IPS-NIHi11 (cell line): ENCODE data around the gene CARD10.

Experiments used
- DNase-seq: peaks from one replicate; pipeline ENCODE4 v3.0.0; 2012; ENCODE audit warnings: mixed read lengths, low spot score

The CARD10 gene

DNA sequence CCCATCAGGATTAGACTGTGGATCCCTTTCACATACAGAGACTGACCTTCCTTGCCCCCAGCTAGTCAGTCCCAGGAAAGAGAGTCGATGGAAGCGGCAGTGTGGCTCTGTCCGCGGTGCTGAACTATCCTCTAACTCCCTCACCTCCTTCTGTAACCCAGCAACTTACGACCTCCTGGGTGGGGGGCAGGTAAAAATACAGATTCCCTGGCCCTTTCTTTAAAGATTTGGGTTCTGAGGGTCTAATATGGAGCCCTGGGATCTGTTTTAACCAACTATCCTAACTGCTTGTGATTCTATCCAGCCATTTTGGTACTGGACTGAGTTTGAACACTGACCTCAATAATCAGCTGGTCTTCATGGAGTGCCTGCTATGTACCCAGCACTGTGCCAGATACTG, 56.2 kb downstream of the CARD10 start:
- peak; percentile 84 for DNase-seq

DNA sequence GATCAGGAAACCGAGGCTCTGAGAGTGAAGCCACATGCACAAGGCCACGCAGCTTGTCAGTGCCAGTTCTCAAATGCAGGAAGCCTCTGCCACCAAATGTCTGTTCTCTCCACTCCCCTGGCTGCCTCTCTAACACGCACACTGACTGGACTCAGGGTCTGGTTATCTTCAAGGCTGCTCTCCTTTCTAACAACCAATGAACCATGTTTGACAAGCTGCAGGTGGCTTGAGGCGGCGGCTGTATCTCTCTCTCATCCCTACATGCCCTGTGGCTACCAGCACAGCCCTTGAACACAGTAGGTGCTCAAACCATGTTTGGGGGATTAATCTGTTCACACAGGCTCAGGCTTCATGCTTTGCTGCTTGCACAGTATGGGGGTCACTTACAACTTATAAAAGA, 56.8 kb downstream of the CARD10 start:
- no peak for DNase-seq

DNA sequence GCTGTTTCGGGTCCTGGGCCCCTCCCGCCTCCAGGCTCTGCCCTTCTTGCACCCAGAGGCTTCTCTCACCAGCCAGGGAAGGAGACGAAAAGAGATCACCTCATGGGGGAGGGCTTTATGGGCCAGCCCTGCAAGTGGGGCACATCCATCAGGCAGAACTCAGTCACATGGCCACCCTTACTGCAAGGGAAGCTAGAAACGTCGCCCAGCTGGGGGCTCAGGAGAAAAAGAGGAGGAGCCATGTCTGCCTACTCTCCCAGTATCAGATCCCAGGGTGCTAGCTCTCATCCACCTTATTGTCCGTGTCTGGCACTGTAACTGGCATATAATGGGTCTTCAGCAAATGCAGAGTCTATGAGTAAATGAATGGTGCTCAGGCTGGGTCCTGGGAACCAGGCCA, 57.3 kb downstream of the CARD10 start:
- DNase-seq = no peak

DNA sequence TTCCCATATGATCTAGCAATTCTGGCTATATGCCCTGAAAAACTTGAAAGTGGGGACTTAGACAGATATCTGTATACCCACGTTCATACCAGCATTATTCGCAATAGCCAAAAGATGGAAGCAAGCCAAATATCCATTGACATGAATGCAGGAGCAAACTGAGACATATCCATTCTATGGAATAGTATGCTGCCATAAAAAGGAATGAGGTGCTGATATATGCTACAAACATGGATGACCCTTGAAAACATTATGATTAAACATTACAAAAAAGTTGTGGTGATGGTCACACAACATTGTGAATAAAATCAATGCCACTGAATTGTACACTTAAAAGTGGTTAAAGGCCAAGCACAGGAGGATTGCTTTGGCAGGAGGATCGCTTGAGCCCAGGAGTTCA, 58.5 kb downstream of the CARD10 start:
- DNase-seq = no peak

DNA sequence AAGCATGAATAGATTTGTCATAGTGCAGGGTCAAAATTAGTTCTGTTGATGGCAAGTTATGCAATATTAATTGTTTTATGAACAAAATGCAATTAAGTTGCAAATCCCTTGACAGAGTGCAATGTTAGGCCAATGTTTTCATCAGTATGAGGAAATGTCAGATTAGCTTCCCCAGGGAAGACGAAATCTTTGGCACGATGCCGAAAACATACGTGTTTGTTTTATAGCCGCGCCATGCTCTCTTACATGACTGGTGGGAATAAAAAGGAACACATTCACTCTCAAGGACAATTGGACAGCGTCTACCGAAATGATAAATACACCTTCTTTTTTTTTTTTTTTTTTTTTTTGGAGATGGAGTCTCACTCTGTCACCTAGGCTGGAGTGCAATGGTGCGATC, 60.0 kb downstream of the CARD10 start:
- DNase-seq = no peak

DNA sequence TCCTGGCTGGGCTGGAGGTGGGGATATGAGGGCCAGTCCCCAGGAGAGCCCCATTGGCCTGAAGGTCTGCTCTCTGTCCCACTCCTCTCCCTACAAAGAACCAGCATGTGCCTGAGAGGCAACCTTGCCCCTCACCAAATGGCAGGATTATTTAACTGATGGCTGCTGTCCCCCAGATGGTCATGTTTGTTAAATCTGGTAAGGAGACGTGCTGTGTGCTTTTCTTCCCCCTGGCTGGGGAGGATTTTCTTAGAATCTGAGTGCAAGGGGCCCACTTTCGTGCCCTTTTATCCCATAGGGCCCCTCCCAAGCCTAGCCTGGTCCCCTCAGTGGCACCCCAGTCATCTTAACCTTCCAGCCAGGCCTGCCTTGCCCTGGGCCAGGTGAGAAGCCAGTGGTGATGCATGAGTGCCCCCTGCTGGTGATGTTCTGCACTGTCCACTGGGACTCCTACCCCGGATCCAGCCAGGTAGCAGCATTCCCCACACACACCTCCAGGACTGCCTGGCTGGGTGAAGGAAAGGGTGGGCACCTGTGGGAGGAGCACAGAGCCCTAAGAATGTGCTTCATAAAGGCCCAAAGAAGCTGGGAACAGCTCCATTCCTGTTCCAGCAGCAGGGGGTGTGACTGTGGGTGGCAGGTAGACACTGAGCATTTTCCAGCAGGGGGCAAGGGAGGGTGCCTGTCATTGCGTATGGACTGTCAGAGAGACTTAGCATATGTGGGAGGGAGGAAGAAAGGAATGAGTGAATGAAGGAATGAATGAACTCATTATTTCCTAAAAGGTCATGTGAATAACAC, 61.9 kb downstream of the CARD10 start:
- peak; percentile 92 for DNase-seq

DNA sequence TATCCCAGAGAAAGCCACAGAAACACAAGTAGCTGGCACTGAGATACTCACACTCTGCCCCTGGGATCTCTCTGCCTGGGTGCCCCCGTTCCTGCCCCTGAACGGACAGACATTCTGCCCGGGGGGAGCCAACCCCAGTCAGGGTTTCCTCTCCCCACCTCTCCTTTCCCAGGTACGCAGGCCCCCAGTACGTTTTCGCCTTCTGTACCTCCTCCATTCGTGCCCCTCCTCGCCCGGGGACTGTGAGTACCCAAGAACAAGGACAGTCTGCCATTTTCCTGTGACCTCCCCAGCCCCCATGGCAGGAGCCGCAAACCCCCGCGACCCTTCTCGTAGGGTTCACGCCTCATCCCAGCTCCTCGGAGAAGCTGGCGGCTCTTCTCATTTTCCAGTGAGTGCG, 62.9 kb downstream of the CARD10 start:
- no peak for DNase-seq

DNA sequence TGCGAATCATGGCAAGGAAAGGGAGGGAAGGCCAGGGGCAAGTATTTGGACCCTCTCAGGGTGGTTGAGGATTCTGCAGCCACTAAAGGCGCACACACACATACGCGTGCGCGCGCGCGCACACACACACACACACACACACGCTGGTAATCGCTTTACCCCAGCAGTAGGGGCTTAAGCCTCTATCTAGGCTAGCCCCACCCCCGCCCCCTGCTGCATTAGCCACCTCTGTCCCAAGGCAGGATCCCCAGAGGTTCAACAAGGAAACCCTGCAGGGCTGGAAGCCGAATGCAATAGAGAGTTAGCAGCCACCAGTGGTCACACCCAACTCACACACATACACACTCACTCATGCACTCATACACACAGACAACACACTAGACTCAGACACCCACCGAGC, 63.3 kb downstream of the CARD10 start:
- DNase-seq = no peak

DNA sequence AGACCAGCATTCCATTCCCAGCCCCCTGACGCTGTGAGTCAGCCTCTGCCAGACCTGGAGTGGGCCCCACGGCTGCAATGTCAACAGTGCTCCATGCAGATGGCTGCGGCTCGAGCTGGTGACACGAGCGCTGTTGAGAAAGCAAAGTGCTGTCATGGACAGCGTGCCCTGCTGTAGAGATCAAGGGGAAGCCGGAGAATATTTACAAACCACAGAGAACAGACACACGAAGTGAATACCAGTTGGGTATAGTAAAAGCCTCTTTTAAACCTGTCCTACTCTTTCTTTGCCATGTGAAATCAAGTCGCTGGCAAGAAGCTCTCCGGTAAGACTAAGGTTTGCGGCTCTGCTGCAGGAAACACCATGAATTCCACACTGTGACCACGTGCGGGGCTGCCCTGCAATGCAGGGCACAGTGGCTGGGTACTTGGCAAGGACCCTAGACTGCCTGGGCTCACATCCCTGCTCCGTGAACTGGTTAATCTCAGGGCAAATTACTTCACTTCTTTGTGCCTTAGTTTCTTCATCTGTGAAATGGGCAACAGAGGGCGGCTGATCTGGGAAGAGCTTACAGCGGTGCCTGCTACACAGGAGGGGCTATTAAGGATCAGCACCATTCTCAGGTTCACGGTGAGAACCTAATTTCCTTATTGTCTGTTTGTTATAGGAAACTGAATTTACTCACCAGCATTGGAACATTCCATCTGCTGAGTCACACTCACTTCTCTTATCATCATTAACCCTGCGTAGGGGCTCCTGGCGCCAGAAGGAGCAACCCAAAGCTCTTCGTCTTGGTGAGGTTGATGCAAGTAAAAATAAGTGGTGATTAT, 64.1 kb downstream of the CARD10 start:
- DNase-seq = no peak

DNA sequence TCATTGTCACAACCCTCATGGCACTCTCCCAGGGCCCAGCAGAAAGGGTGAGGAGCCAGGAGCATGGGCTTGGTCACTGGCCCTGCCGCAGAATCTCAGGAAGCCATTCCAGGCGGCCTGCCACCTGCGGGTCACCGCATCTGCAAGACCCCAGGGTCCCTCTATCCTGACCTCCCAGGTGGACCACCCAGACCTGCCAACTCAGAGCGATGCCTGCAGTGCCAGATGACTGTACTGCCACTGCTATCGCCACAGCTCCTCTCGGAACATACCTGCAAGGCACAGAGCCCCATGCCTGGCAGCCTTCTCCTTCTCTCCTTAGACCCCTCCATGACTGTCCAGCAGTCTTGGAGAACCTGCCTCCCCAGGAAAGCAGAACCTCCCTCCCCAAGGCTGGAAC, 65.5 kb downstream of the CARD10 start:
- DNase-seq = no peak

DNA sequence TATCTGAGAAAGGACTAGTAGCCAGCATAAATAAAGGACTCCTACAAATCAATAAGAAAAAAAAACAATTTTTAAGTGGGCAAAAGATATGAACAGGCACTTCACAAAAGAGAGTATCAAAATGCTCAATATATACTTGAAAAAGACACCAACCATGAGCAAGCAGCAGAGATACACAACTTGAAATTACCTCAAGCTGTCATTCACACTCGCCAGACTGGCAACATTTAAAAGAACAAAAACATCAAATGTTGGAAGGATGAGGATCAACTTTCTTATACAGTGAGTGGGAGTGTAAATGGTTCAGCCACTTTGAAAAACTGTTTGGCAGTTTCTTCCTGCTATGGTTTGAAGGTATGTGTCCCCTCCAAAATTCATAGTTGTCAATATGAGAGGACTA, 68.0 kb downstream of the CARD10 start:
- DNase-seq = no peak

DNA sequence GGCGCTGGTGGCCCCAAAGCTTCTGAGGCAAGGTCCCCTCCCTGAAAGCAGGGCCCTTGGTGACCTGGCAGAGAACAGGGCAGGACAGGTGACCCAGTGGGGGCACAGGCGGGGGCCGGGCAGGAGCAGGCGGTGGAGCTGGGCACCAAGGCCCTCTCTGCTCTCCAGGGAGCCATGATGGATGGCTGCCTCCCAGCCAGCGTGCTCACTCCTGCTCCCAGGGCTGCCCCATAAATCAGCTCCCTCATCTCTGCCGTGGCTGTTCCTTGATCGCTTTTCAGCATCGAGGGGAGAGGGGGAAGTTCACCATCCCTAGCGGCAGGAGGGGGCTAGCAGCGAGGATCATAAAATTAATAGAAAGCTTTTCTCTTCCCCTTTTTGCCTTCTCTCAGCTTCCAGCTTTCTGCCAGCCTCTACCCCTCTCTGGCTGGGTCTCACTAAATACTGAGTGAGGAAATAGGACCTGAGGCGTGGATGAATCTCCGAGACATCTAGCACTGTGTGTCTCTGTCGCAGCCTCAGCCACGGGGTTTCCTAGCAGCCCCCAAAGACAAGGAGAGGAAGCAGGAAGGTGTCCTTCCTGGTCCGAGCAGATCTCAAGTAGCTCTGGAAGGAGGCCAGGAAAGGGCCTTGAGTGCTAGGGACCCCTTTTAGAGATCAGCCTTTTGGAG, 69.7 kb downstream of the CARD10 start:
- no peak for DNase-seq

DNA sequence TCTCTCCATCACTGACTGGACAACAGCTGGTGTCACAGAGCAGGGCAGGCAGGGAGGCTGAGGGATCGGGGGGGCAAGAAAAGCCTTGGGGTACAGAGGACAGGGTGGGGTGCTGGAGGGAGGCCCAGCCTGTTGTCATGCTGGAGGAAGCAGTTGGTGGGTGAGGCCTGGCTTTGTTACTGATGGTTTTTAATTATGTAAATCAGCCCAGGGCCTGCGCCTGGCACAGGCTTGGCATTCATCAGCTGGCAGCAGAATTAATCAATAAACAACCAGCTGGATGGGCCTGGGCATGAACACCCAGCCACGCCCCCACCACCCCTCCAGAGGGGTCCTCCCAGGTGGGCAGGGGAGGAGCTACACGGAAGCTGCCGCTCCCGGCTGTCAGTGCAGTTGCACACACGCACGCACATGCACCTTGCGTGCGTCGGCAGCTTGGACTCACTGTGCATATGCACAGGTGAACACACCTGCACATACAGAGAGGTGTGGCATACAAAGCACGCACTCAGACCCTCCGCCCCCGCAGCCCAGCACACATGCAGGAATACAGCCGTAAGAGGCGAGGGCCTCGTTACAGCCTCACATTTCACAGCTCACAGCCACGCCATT, 70.6 kb downstream of the CARD10 start:
- DNase-seq = no peak

DNA sequence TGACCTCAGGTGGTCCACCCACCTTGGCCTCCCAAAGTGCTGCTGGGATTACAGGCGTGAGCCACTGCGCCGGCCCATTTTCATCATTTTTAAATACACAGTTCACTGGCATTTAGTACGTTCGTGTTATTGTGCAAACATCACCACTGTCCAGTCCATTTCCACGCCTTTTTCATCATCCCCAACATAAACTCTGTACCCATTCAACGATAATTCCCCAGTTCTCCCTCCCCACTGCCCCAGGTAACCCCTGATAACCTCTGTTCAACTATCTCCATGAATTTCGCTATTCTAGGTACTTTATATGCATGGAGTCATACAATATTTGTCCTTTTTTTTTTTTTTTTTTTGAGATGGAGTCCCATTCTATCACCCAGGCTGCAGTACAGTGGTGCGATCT, 73.7 kb downstream of the CARD10 start:
- DNase-seq = no peak

DNA sequence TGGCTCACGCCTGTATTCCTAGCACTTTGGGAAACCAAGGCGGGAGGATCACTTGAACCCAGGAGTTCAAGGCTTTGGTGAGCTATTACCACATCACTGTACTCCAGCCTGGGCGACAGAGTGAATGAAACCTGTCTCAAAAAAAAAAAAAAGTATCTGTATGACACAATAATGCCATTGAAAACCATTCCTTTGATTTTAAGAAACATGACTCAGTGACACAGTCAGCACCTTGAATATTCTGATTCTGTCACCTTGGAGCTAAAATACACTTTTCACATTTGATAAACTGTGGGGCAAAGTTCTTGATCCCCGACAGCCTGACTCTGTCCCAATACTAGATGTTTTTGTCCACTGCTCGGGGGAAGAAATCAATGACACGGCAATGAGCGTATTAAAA, 75.2 kb downstream of the CARD10 start:
- DNase-seq = no peak

DNA sequence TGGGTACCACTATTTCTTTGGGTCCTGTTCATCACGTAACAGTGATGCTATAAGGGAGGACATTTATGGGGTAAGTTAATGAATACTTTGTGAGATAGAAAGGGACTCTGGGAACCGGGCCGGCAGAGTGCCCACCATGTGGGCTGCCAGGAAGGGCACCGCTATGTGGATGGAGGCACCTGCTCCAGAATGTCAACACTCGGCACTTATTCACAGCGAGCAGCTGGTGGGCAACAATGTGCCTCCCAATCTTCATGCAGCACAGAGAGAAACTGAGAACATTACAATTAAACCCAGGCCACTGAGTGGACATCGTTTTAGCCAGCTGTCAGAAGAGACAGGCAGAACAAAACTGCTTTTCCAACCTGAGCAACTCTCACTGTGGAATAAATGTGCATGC, 76.1 kb downstream of the CARD10 start:
- no peak for DNase-seq

DNA sequence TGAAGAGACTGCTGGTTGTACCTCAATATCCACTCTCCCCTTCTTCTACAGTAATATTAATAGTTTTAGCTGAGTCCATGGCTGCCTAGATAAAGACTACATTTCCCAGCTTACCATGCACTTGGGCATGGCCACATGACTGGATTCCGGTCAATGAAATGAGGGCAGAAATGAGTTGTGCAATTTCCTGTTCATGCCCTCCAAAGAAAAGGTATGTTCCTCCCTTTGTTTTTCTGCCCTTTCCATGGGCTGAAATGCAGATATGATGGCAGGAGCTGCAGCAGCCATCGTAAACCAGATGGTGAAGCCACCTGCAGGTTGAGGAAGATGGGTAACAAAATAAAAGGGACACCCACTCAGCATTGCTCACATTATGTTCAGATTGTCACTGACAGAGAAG, 76.7 kb downstream of the CARD10 start:
- DNase-seq = no peak

DNA sequence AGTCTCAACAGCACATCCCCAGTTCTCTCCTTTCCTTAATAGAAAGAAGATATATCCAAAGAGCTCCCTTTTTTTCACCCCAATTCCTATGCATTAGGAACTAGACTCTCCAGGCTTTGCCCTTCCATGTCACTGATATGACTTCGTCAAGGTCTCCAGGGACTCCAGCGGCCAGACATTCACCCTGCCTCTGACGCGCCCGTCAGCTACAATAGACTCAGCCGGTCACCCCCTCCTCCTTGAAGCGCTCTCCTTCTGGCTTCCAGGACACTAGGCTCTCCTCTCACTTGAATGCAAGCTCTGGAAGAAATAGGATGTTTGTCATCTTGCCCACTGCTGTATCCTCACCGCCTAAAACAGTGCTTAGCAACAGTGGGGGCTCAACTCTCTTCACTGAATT, 77.1 kb downstream of the CARD10 start:
- no peak for DNase-seq

DNA sequence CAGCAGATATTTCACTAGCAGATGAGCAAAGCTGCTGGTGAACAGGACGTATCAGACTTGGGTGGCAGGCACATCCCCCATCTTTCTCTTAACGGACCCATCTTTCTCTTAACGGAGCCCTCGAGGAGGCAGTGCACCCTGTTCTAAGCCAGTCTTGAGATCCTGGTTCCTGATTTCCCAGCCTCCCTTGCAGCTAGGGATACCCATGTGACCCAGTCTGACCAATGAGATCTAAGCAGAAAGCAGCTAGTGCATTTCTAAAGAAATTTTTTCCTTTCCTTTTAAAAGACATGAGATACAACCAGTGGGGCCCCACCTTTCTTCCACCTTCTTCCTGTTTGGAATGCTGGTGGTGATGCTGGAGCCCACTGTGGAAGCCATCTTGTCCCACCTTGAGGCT, 78.3 kb downstream of the CARD10 start:
- DNase-seq = no peak
